Measurements from ENCODE around the gene RNF144A. TPM values are rescaled to one million over a fixed set of nuclear protein-coding genes. Genes with fewer than 3 reads are reported as not detected.

RNF144A gene
- total RNA-seq, 3 donors from 2014 or later (not counting 1 experiment from before 2014, with no cell fraction given) = 17.3 to 36.7 (median 19.0) TPM

GRCh38 chr2:6992794-6993228 lies 75.6 kb downstream of the RNF144A start:
- intact Hi-C loops (cut with micrococcal nuclease) = no loop called here
- Histone ChIP-seq H3K4me1 (ENCODE audit: control insufficient read depth, insufficient read depth, low read length) (no peaks in the 10 kb centered on the region), H3K4me3 (ENCODE audit: low read length) (no peak overlapping the region), H3K36me3 (ENCODE audit: control insufficient read depth, insufficient read depth, low read length) (peaks cover 3% of the 10 kb centered on the region), H3K27ac (ENCODE audit: low read length) (no peak overlapping the region), H3K9me3 (ENCODE audit: control insufficient read depth, insufficient read depth, low read length) (no peaks in the 10 kb centered on the region), H3K27me3 (ENCODE audit: control insufficient read depth, insufficient read depth, low read length) (no peaks in the 10 kb centered on the region)
- DNase-seq (no peak), ATAC-seq (no peak)
- WGBS (ENCODE audit: insufficient coverage) = 85% methylated on average over 4 of the region's 4 CpGs
- Mint-ChIP-seq H3K27ac (no peak overlapping the region), H3K27me3 (ENCODE audit: low read depth in 2 of 2) (no peaks in the 10 kb centered on the region), H3K4me3 (no peak overlapping the region), H3K36me3 (no peaks in the 10 kb centered on the region), H3K4me1 (peaks cover 14 to 15% of the 10 kb centered on the region in 2 donors), H3K9me3 (peaks cover 0 to 3% of the 10 kb centered on the region in 2 donors)
- TF ChIP-seq CTCF (IDR thresholded peaks at IDR 0.05) = no peak

DNA sequence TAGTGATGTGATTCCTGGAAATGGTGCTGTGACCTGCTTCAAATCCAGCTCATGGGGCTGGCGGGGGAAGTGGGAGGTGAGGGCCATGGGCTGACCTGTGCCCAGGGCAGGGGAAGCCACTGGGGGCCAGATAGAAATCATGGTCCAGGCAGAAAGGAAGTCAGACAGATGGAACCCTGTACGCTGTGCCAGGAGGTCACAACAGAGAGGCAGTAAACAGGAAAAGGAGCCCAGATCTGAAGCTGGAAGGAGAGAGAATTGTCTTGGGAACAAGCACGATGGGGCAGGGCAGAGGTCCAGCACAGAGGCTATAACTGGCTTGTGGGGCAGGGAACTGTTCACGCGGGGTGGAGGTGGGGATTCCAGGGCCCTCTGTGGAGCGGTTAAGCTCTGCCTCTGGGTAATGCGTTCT lies 76.0 kb downstream of the RNF144A start:
- H3K4me3 Mint-ChIP-seq = no peak overlapping the region
- H3K4me3 ChIP-seq (ENCODE audit: low read length) = no peak overlapping the region
- H3K36me3 ChIP-seq (ENCODE audit: control insufficient read depth, insufficient read depth, low read length) = peaks cover 3% of the 10 kb centered on the region
- 86% methylated on average over 7 of the region's 7 CpGs for WGBS (ENCODE audit: insufficient coverage)
- ATAC-seq (no peak), DNase-seq (no peak)
- no peaks in the 10 kb centered on the region for H3K9me3 ChIP-seq (ENCODE audit: control insufficient read depth, insufficient read depth, low read length)
- peaks cover 0 to 3% of the 10 kb centered on the region in 2 donors for H3K9me3 Mint-ChIP-seq
- no peaks in the 10 kb centered on the region for H3K4me1 ChIP-seq (ENCODE audit: control insufficient read depth, insufficient read depth, low read length)
- intact Hi-C loops (cut with micrococcal nuclease) = no loop called here
- H3K27ac ChIP-seq (ENCODE audit: low read length) = no peak overlapping the region
- peaks cover 15 to 19% of the 10 kb centered on the region in 2 donors for H3K4me1 Mint-ChIP-seq
- no peaks in the 10 kb centered on the region for H3K27me3 ChIP-seq (ENCODE audit: control insufficient read depth, insufficient read depth, low read length)
- no peaks in the 10 kb centered on the region for H3K27me3 Mint-ChIP-seq (ENCODE audit: low read depth in 2 of 2)
- TF ChIP-seq CTCF (IDR thresholded peaks at IDR 0.05) = no peak
- no peaks in the 10 kb centered on the region for H3K36me3 Mint-ChIP-seq
- H3K27ac Mint-ChIP-seq = no peak overlapping the region

GRCh38 chr2:6993936-6994335 lies 76.7 kb downstream of the RNF144A start:
- DNase-seq = no peak
- no peaks in the 10 kb centered on the region for H3K36me3 Mint-ChIP-seq
- intact Hi-C loops (cut with micrococcal nuclease) = no loop called here
- Histone ChIP-seq H3K4me3 (ENCODE audit: low read length) (no peak overlapping the region), H3K36me3 (ENCODE audit: control insufficient read depth, insufficient read depth, low read length) (peaks cover 3% of the 10 kb centered on the region), H3K27me3 (ENCODE audit: control insufficient read depth, insufficient read depth, low read length) (no peaks in the 10 kb centered on the region), H3K4me1 (ENCODE audit: control insufficient read depth, insufficient read depth, low read length) (peaks cover 3% of the 10 kb centered on the region), H3K9me3 (ENCODE audit: control insufficient read depth, insufficient read depth, low read length) (no peaks in the 10 kb centered on the region), H3K27ac (ENCODE audit: low read length) (no peak overlapping the region)
- H3K27ac Mint-ChIP-seq = no peak overlapping the region
- H3K27me3 Mint-ChIP-seq (ENCODE audit: low read depth in 2 of 2) = no peaks in the 10 kb centered on the region
- peaks cover 15 to 26% of the 10 kb centered on the region in 2 donors for H3K4me1 Mint-ChIP-seq
- no peak for TF ChIP-seq CTCF (IDR thresholded peaks at IDR 0.05)
- no peak for ATAC-seq
- H3K9me3 Mint-ChIP-seq = peaks cover 0 to 3% of the 10 kb centered on the region in 2 donors
- no peak overlapping the region for H3K4me3 Mint-ChIP-seq
- 50% methylated on average over 2 of the region's 2 CpGs for WGBS (ENCODE audit: insufficient coverage)

DNA sequence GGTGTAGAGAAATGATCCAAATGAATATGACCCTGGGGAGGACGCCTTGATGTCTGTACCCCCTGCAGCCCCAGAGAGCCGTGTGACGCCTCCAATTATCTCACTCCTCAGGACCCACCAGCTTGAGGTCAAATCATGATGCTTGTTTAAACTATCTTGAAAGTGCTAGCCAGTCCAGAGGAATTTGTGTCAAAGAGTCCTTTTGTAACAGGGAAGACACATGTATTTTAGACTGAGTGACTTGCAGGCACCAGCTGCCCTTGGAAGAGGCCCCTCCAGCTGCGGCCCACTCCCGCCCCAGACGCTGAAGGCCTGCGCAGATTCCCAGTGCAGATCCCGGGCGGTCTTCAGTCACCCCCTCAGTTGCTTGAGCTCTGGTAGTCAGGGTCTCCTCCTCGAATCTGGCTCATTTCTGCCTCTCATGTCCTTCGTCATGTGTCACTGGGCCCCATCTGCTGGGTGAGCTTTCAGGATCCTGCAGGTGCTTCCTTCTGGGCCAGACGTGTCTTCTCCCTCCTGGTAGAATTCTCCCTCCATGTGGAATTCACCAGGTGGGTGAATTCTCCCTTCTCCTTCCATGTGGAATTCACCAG lies 77.4 kb downstream of the RNF144A start:
- no peak overlapping the region for H3K27ac Mint-ChIP-seq
- Histone ChIP-seq H3K27me3 (ENCODE audit: control insufficient read depth, insufficient read depth, low read length) (no peaks in the 10 kb centered on the region), H3K36me3 (ENCODE audit: control insufficient read depth, insufficient read depth, low read length) (peaks cover 3% of the 10 kb centered on the region), H3K9me3 (ENCODE audit: control insufficient read depth, insufficient read depth, low read length) (no peaks in the 10 kb centered on the region), H3K4me1 (ENCODE audit: control insufficient read depth, insufficient read depth, low read length) (peaks cover 10% of the 10 kb centered on the region), H3K27ac (ENCODE audit: low read length) (no peak overlapping the region), H3K4me3 (ENCODE audit: low read length) (no peak overlapping the region)
- TF ChIP-seq CTCF (IDR thresholded peaks at IDR 0.05) = no peak
- intact Hi-C loops (cut with micrococcal nuclease) = loop anchor here (5.0 kb wide), 1 partner anchor 82 kb away; no protein-coding TSS in a partner anchor
- no peak overlapping the region for H3K4me3 Mint-ChIP-seq
- 87% methylated on average over 12 of the region's 12 CpGs for WGBS (ENCODE audit: insufficient coverage)
- peaks cover 21 to 33% of the 10 kb centered on the region in 2 donors for H3K4me1 Mint-ChIP-seq
- no peak for ATAC-seq
- H3K9me3 Mint-ChIP-seq = peaks cover 0 to 3% of the 10 kb centered on the region in 2 donors
- no peaks in the 10 kb centered on the region for H3K36me3 Mint-ChIP-seq
- no peaks in the 10 kb centered on the region for H3K27me3 Mint-ChIP-seq (ENCODE audit: low read depth in 2 of 2)
- DNase-seq = no peak

Data from natural killer cell (primary cell).